Kidney capillary endothelial cell (primary cell): Measurements from ENCODE around the gene ANKRD12.

ENCODE experiments used
- DNase-seq: peaks from one replicate; pipeline ENCODE4 v3.0.0-alpha.2; 2018; ENCODE audit warnings: low spot score

Gene ANKRD12

GRCh38 chr18:9106800-9107584 lies 29.6 kb upstream of the ANKRD12 start:
- DNase-seq: no peak

GRCh38 chr18:9108911-9109310 lies 27.7 kb upstream of the ANKRD12 start:
- DNase-seq: no peak

- no peak for DNase-seq
These were observed 27.1 kb upstream of the ANKRD12 start for GRCh38 chr18:9109523-9109922.

GRCh38 chr18:9113468-9114149 lies 23.0 kb upstream of the ANKRD12 start:
- DNase-seq: no peak

- DNase-seq: no peak
These were observed 20.6 kb upstream of the ANKRD12 start for GRCh38 chr18:9115984-9116383.

GRCh38 chr18:9117980-9118841 lies 18.4 kb upstream of the ANKRD12 start:
- no peak for DNase-seq

- DNase-seq: no peak
These were observed 15.8 kb upstream of the ANKRD12 start for GRCh38 chr18:9120796-9121195.

GRCh38 chr18:9123520-9123919 lies 13.1 kb upstream of the ANKRD12 start:
- no peak for DNase-seq

- no peak for DNase-seq
These were observed 11.8 kb upstream of the ANKRD12 start for GRCh38 chr18:9124824-9125223.

GRCh38 chr18:9126337-9126736 lies 10.2 kb upstream of the ANKRD12 start:
- no peak for DNase-seq

- no peak for DNase-seq
These were observed 6.4 kb upstream of the ANKRD12 start for GRCh38 chr18:9130195-9130594.

GRCh38 chr18:9130806-9131205 lies 5.8 kb upstream of the ANKRD12 start:
- DNase-seq: no peak

GRCh38 chr18:9132628-9133027 lies 4.0 kb upstream of the ANKRD12 start:
- DNase-seq: no peak

GRCh38 chr18:9133225-9133624 lies 3.4 kb upstream of the ANKRD12 start:
- DNase-seq: no peak

GRCh38 chr18:9135081-9135911 lies 1.3 kb upstream of the ANKRD12 start:
- no peak for DNase-seq

- DNase-seq: no peak
These were observed 668 bp upstream of the ANKRD12 start for GRCh38 chr18:9135912-9136314.

GRCh38 chr18:9137168-9138066 lies 836 bp downstream of the ANKRD12 start:
- peak; percentile 74 for DNase-seq

- no peak for DNase-seq
These were observed 2.9 kb downstream of the ANKRD12 start for GRCh38 chr18:9139400-9140039.

GRCh38 chr18:9140381-9140780 lies 3.8 kb downstream of the ANKRD12 start:
- DNase-seq: no peak

GRCh38 chr18:9140984-9141383 lies 4.4 kb downstream of the ANKRD12 start:
- DNase-seq: no peak
